ENCODE results near the gene MORN5.

MORN5 gene

DNA sequence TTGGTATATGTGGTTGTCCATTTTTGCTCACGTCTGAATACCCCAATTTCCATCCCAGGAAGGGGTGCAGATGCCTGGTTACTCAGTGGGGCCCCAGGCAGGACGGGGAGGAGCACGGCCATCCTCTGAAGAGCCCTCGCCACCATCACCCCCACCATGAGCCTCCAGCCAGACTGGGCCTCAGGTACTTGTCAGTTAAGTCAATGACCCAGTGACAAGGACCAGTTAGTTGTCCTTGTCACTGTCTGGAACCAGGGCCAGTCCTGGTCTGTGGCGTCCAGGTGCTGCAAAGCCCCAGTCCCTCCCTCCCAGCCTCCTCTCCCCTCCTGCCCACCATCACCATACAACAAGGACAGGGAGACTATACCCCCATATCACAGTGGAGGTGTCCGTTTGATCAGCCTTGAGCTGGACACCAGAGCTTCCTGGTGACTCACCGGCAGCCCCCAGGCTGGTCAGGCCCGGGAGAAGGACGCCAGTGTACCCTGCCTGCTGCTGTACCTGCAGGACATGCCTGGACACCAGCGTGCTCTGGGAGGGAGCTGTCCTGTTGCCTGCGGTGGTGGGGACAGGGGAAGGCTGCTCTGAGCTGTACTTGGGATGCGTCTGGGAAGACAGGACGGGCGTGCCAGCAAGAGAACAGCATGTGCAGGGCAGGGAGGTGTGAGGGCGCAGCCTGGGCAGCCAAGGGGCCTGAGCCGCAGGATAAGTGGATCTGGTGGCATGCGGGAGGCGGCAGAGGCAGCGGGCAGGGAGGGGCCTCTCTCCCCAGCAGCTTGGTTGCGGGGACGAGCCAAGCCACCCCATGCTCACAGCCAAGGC is 34.0 kb upstream of the MORN5 start:
- no peak for DNase-seq

GRCh38 chr9:122126331-122127261 is 33.1 kb upstream of the MORN5 start:
- peak; percentile 22 for DNase-seq

GRCh38 chr9:122127396-122127798 is 32.3 kb upstream of the MORN5 start:
- no peak for DNase-seq

- DNase-seq = no peak
Measured at GRCh38 chr9:122128007-122128968, 31.4 kb upstream of the MORN5 start.

DNA sequence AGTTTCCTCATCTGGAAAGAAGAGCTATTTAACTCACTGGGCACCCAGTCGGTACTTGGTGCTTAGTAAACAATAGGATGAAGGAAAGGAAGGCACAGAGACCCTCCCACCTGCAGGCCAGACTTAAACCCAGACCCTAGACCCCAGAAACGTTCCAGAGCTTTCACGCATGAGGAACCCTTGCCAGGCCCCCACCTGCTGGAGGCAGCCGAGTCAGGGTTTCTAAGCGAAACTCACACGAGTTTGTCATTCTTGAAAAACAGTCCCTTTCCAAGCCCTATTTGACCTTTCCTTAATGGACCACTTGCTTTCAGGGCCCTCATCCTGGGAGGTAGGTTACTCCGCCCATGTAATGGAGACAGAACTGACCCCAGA is 30.8 kb upstream of the MORN5 start:
- DNase-seq = no peak

DNA sequence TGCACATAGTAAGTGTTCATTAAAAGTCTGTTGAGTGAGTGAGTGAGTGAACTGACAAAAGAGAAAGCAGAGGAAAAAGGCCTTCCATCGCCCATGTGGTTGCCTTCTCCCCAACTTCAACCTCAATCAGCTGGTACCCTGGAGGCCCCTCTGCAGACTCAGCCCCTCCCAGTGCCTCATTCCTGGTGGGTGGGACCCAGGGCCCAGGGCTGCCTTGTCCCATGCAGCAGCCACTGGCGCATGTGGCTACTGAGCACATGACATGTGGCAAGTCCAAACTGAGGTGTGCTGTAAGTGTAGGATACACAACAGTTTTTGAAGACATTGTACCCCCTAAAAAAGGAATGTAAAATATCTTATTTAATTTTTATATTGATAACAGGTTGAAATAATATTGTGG is 29.7 kb upstream of the MORN5 start:
- no peak for DNase-seq

- no peak for DNase-seq
Measured at GRCh38 chr9:122130837-122131236, 28.9 kb upstream of the MORN5 start.

DNA sequence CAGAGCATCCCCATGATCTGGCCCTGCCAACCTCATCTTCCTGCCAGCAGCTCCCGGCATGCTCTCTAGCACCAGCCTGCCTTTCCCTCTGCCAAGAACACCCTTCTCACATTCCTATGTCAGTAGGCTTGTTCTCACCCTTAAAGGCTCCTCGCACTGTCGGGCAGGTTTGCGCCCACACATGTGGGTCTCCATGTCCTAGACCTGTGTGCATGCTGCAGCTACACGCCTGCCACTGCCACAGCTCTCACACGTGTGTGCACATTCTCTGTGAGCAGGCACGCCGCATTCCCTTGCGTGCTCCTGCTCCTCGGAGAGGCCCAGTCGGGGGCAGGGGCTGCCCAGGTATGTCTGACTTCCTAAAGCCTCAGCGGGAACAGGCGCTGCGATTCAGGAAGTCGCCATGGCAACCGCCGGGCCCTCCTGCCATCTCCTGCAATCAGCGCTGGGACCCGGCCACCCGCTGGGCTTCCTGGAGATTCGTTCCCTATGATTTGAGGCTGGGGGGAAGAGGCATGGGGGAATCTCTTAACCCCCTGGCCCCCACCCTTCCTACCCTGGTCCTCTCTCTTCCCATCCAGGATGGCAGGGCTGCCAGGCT is 28.2 kb upstream of the MORN5 start:
- no peak for DNase-seq

- DNase-seq = no peak
Measured at GRCh38 chr9:122132539-122132938, 27.2 kb upstream of the MORN5 start.

- no peak for DNase-seq
Measured at GRCh38 chr9:122133263-122133983, 26.3 kb upstream of the MORN5 start.

DNA sequence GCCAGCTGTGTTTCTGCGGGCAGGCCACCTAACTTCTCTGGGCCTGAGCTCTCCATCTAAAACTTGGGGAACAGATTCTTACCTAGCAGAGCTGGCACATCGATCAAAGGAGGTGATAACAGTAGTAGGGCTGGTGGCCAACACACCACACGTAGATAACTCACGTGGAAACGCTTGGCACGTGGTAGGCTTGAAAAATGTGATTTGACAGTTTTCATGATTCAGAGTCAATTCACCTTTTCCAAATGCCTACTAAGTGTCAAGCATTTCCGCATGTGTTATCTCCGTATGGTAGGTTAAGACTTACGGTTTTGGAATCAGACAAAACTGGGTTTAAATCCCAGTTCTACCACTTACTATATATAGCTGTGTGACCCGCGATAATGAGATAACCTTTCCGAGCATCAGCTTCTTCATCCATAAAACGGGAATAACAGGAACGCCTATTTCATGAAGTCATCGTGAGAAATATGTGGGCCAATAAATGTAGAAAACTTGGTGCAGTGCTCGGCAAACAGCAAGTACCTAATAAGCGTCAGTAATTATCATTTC is 25.6 kb upstream of the MORN5 start:
- DNase-seq = no peak

DNA sequence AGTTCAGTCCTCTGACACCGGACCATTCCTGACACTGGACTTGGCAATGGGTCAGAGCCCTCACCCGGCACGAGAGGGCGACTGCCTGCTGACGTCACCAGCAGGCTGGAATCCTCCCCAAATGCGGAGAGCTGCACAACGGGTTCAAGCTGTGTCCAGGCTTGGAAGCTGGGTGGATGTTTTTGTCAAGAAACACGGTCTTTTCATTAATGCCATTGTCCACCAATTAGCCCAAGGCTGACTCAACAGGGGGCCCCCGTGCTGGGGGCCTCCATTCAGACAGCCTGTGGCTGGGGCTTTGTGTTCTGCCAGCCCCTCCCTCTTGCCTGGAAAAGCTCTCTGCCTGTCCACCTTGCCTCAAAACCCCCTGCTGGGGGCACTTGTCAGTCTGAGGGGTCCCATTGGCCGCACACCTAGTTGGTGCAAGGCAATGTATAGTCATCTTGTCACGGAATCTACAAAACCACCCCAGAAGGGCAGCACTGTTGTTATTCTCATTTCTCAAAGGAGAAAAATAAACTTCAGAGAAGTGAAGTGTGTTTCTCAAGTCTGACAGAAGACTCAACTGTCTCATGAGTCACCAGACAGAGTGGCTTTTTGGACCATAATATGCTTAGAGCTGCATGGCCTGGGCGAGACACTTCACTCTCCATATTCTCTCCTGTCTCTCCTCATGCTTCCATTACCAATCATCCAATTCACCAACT is 24.7 kb upstream of the MORN5 start:
- DNase-seq = no peak

DNA sequence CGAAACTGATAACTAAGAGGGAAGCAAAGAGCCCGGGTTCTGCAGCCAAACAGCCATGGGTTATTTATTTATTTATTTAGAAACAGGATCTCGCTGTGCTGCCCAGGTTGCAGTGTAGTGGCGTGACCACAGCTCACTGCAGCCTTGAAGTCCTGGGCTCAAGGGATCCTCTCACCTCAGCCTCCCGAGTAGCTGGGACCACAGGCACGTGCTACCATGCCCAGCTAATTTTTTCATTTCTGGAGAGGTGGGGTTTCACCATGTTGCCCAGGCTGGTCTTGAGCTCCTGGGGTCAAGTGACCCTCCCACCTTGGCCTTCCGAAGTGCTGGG is 24.2 kb upstream of the MORN5 start:
- DNase-seq = no peak

- DNase-seq = no peak
Measured at GRCh38 chr9:122138560-122139268, 21.0 kb upstream of the MORN5 start.

- no peak for DNase-seq
Measured at GRCh38 chr9:122140368-122141193, 19.1 kb upstream of the MORN5 start.

DNA sequence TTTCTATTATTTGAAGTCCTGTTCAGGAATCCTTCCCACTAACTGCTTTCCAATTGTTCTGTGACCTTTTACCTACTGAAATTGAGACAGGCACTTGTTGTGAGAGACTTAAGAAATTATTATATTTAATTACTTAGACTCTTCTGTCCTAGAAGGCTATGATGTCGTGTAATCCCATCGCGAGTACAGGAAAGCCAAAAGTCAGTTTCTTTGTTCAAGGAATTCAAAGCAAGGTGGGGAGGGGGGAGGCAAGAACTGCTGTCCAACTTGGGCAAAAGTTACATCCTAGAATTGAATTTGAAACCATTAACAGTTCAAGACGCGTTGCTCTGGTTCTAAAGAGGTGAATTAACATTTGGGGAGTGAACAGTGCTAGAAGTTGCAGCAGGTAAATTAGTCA is 18.0 kb upstream of the MORN5 start:
- no peak for DNase-seq

DNA sequence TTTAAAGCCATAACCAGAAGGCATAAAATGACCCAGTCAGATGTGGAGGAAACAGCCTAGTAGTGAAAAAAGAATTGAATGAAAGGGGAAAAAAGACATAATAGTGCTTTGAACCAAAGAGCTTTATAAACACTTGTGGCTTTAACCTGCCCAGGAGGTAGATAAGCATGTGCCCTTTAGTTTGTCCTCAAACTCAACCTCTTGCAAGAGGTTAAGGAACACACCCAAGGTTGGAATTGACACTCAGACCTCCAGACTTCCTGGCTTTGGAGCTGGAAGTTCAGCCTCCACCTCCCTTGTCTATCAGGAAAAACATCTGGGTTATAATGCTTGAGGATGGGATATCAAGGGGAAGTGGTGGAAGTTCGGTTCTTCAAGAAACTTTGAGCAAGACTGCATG is 16.4 kb upstream of the MORN5 start:
- DNase-seq = no peak

- no peak for DNase-seq
Measured at GRCh38 chr9:122143876-122144405, 15.8 kb upstream of the MORN5 start.

Measured in NCI-H1436 (cell line).